Mucosa of descending colon (tissue), 3 donors: ENCODE data around the gene MYO1G. TPM values are rescaled to one million over a fixed set of nuclear protein-coding genes. Genes with fewer than 3 reads are reported as not detected.

Source experiments
- ATAC-seq: fragments of 200-7000 bp; cut with Tn5 transposase; one replicate; pipeline ENCODE4 v1.9.1; 2020; ENCODE audit warnings: mild to moderate bottlenecking, moderate library complexity
- DNase-seq, 3 donors: peaks; one replicate each; pipeline ENCODE4 v3.0.0-alpha.2; 2020
- H3K36me3 ChIP-seq: fragments of 200-600 bp; one replicate; pipeline ENCODE4 v1.8.0; 2021; ENCODE audit warnings: low read depth, mild to moderate bottlenecking
- H3K4me1 ChIP-seq: fragments of 200-600 bp; one replicate; pipeline ENCODE4 v1.8.0; 2021; ENCODE audit warnings: low read depth, mild to moderate bottlenecking
- H3K4me3 ChIP-seq: fragments of 200-600 bp; one replicate; pipeline ENCODE4 v1.8.0; 2021; ENCODE audit warnings: mild to moderate bottlenecking
- H3K9me3 ChIP-seq: fragments of 200-600 bp; one replicate; pipeline ENCODE4 v1.8.0; 2021; ENCODE audit warnings: mild to moderate bottlenecking
- CTCF ChIP-seq: fragments of 200-600 bp; IDR thresholded peaks from one replicate; pipeline ENCODE4 v1.8.0; 2022; ENCODE audit warnings: antibody characterized with exemption, mild to moderate bottlenecking
- intact Hi-C, 2 donors: fragments of 100-400 bp; cut with DNase I in 1 of 2; cut with micrococcal nuclease in 1 of 2; formaldehyde crosslinking; loops; one replicate each; pipeline versions ENCODE4 v1.11.0 to v1.11.1; 2022; cut with DNase I, micrococcal nuclease
- total RNA-seq, 3 donors: library from RNA; stranded (reverse); fragmentation: NEBNext Ultra II Directional in 2 of 3; extraction: Animal tissue kit (Norgen Biotek cat#: 25700) in 2 of 3; gene quantifications; one replicate each; pipeline versions ENCODE4 v1.2.1 to v1.2.4, GENCODE V29; 2021 to 2023
- donor health status: DM: no; HTN: no; CAD: no; lungs with moderate emphysema.
- donor health status: DM: no; HTN: no; CAD: no.
- donor health status: DM: no; HTN: yes; CAD: no.

Gene MYO1G
- total RNA-seq, 3 donors from 2014 or later, result 3.8 to 6.9 (median 3.9) TPM

GRCh38 chr7:45013465-45013967, 34.7 kb upstream of the MYO1G start:
- Histone ChIP-seq H3K9me3 (no peaks in the 10 kb centered on the region), H3K4me1 (no peaks in the 10 kb centered on the region), H3K36me3 (no peaks in the 10 kb centered on the region), H3K4me3 (no peak overlapping the region)
- TF ChIP-seq CTCF, result no peak
- intact Hi-C loops, result no loop called here
- peak; percentile 52 for ATAC-seq
- DNase-seq, result no peak

GRCh38 chr7:45007571-45008328, 28.9 kb upstream of the MYO1G start:
- ATAC-seq (no peak), DNase-seq (no peak)
- intact Hi-C loops, result no loop called here
- Histone ChIP-seq H3K36me3 (no peaks in the 10 kb centered on the region), H3K4me1 (no peaks in the 10 kb centered on the region), H3K9me3 (no peaks in the 10 kb centered on the region), H3K4me3 (no peak overlapping the region)
- TF ChIP-seq CTCF, result no peak

GRCh38 chr7:45007106-45007505, 28.3 kb upstream of the MYO1G start:
- ATAC-seq (no peak), DNase-seq (no peak)
- Histone ChIP-seq H3K36me3 (no peaks in the 10 kb centered on the region), H3K4me3 (no peak overlapping the region), H3K9me3 (no peaks in the 10 kb centered on the region), H3K4me1 (no peaks in the 10 kb centered on the region)
- no peak for TF ChIP-seq CTCF
- intact Hi-C loops, result no loop called here

- H3K9me3 ChIP-seq, result no peaks in the 10 kb centered on the region
- H3K4me1 ChIP-seq, result peaks cover 14% of the 10 kb centered on the region
- intact Hi-C loops, result no loop called here
- ATAC-seq (no peak), DNase-seq (no peak)
- TF ChIP-seq CTCF, result no peak
- no peak overlapping the region for H3K4me3 ChIP-seq
- H3K36me3 ChIP-seq, result no peaks in the 10 kb centered on the region
These were observed 25.0 kb upstream of the MYO1G start for GRCh38 chr7:45003789-45004188.

GRCh38 chr7:45001826-45002225, 23.0 kb upstream of the MYO1G start:
- intact Hi-C loops, result no loop called here
- DNase-seq, result no peak
- Histone ChIP-seq H3K4me1 (peaks cover 18% of the 10 kb centered on the region), H3K4me3 (no peak overlapping the region), H3K36me3 (no peaks in the 10 kb centered on the region), H3K9me3 (no peaks in the 10 kb centered on the region)
- TF ChIP-seq CTCF, result no peak
- ATAC-seq, result no peak
